ENCODE measurements around the gene GRB14. TPM values are rescaled to one million over a fixed set of nuclear protein-coding genes. Genes with fewer than 3 reads are reported as not detected.

The GRB14 gene
- total and polyA plus RNA-seq, 5 experiments from 2014 or later, result not detected

- H3K27ac Mint-ChIP-seq, result no peak overlapping the region
- POLR2A ChIA-PET, result no interaction called here
- H3K4me1 Mint-ChIP-seq, result no peaks in the 10 kb centered on the region
- H3K36me3 Mint-ChIP-seq, result no peaks in the 10 kb centered on the region
- peaks cover 0 to 8% (median 0%) of the 10 kb centered on the region in 9 donors for H3K9me3 Mint-ChIP-seq
- H3K27me3 Mint-ChIP-seq, result peaks cover 0 to 2% (median 0%) of the 10 kb centered on the region in 5 donors
- no peak for DNase-seq
- H3K4me3 Mint-ChIP-seq, result no peak overlapping the region
- no peak for ATAC-seq
Measured at GRCh38 chr2:164453656-164454305, 167.5 kb downstream of the GRB14 start.

GRCh38 chr2:164450278-164450677 is 171.0 kb downstream of the GRB14 start:
- peaks cover 0 to 8% (median 0%) of the 10 kb centered on the region in 9 donors for H3K9me3 Mint-ChIP-seq
- POLR2A ChIA-PET, result no interaction called here

DNA sequence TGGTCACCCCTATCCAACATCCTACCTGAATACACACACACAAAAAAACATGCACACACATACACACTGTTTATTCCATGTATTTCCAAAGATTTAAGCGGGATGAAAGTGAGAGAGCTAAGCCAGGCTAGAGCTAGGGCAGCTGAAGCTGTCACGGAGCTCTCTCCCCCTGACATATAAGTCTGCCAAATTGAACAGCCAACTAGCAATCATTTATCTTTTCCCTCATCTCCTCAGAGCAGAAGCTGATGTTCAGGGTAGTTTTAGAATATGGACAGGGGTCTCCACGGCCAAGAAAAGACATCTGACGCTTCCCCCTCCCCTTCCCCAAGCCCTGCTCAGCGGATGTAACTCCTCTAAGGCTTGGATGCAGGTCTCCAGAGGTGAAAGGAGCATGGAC is 171.6 kb downstream of the GRB14 start:
- POLR2A ChIA-PET, result no interaction called here
- peaks cover 0 to 8% (median 0%) of the 10 kb centered on the region in 9 donors for H3K9me3 Mint-ChIP-seq
- no peak for DNase-seq
- no peaks in the 10 kb centered on the region for H3K27me3 Mint-ChIP-seq
- no peaks in the 10 kb centered on the region for H3K36me3 Mint-ChIP-seq
- H3K27ac Mint-ChIP-seq, result no peak overlapping the region
- no peaks in the 10 kb centered on the region for H3K4me1 Mint-ChIP-seq
- ATAC-seq, result no peak
- H3K4me3 Mint-ChIP-seq, result no peak overlapping the region

More at GRCh38 chr2:164450278-164450677, 171.0 kb downstream of the GRB14 start:
- H3K27me3 Mint-ChIP-seq, result no peaks in the 10 kb centered on the region
- H3K4me1 Mint-ChIP-seq, result no peaks in the 10 kb centered on the region
- no peak overlapping the region for H3K4me3 Mint-ChIP-seq
- ATAC-seq, result no peak
- H3K27ac Mint-ChIP-seq, result no peak overlapping the region
- no peak for DNase-seq
- no peaks in the 10 kb centered on the region for H3K36me3 Mint-ChIP-seq

DNA sequence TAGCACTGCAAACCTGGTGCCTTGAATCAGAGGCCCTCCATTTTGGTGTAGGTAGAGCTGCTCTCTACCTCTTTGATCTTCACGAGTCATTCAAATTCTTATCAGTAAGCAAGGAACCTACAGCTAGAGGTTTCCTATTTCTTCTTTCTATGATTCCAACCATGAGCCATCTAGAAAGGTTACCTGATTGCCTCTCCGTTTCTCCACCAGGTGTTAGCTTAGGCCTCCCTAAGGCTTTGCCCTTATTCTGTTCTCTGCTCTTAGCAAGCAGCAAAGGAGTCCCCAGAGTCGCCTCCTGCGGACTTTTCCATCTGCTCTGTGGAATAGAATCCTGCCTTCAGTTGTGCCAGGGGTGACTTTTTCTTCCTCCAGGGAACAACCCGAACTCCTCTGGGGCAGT is 173.6 kb downstream of the GRB14 start:
- Mint-ChIP-seq H3K4me1 (no peaks in the 10 kb centered on the region), H3K4me3 (no peak overlapping the region), H3K9me3 (peaks cover 0 to 5% (median 0%) of the 10 kb centered on the region in 9 donors), H3K27ac (no peak overlapping the region), H3K36me3 (no peaks in the 10 kb centered on the region), H3K27me3 (no peaks in the 10 kb centered on the region)
- ATAC-seq, result no peak
- POLR2A ChIA-PET, result no interaction called here
- DNase-seq, result no peak

Other genes with a start within 250 kb of the GRB14 start
- gene COBLL1, start 220.3 kb upstream of the GRB14 start, total RNA-seq, result 1 to 10 TPM; 4.2 to 5.6 TPM
- under 1 TPM in 1 of 3 donors, not detected in 2; 0.16 TPM for gene COBLL1, start 220.3 kb upstream of the GRB14 start, polyA plus RNA-seq